ENCODE data around the gene PDE1C. TPM values are rescaled to one million over a fixed set of nuclear protein-coding genes. Genes with fewer than 3 reads are reported as not detected.

The PDE1C gene
- total and polyA plus RNA-seq, 8 donors = 1.2 to 4.2 (median 2.2) TPM

DNA sequence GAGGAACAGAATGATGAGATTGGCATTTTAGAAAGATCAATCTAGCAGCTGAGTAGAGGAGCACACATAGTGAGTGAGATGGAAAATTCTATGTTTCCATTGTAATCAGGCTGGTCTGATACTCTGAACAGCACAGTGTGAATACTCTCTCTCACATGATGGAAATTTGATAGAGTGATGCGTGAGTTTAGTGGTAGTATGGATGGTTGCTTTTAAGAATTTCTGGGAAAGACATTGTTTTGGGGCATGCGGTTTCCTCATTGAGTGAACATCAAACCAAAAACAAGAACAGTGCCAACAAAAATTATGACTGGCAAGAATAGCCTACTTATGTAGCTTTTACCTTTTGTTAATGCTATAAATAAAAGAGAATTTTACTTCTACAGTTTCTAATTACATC is 183.2 kb downstream of the PDE1C start:
- Histone ChIP-seq H3K36me3 (no peaks in the 10 kb centered on the region), H3K4me3 (no peak overlapping the region), H3K27me3 (no peaks in the 10 kb centered on the region), H3K27ac (no peak overlapping the region), H3K9me3 (no peaks in the 10 kb centered on the region), H3K4me1 (no peaks in the 10 kb centered on the region)
- intact Hi-C loops (cut with DNase I) = no loop called here
- DNase-seq = no peak
- WGBS, 2 donors = 94 to 96% methylated on average over 2 of the region's 2 CpGs
- ATAC-seq = no peak
- no peak for FAIRE-seq
- no peak for TF ChIP-seq CTCF (IDR thresholded peaks at IDR 0.05)

GRCh38 chr7:31885171-31885570 is 185.0 kb downstream of the PDE1C start:
- intact Hi-C loops (cut with DNase I) = no loop called here
- Histone ChIP-seq H3K36me3 (no peaks in the 10 kb centered on the region), H3K4me3 (no peak overlapping the region), H3K9me3 (no peaks in the 10 kb centered on the region), H3K4me1 (no peaks in the 10 kb centered on the region), H3K27me3 (no peaks in the 10 kb centered on the region), H3K27ac (no peak overlapping the region)
- WGBS, 2 donors = 87 to 96% methylated on average over 2 of the region's 2 CpGs
- DNase-seq (no peak), ATAC-seq (no peak), FAIRE-seq (no peak)
- no peak for TF ChIP-seq CTCF (IDR thresholded peaks at IDR 0.05)

DNA sequence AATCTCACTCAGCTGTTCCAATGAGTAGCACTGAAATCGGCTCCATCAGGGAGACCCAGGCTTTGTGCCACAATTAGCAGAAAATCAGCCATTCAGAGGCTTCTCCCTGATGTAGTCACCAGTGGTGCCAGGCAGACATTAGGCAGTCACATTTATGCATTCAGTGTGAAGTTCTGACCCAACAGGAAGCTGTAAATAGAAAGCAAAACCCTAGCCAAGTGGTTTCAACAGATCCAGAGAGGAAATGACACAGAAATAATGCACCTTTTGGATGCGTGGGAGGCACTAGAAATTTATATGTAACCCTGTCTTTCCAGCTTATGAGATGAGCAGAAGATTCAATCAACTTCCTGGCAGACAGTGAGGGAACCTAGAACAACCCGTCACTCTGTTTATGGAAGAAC is 186.4 kb downstream of the PDE1C start:
- 60 to 71% methylated on average over 3 of the region's 3 CpGs for WGBS, 2 donors
- H3K36me3 ChIP-seq = no peaks in the 10 kb centered on the region
- H3K4me1 ChIP-seq = no peaks in the 10 kb centered on the region
- H3K27ac ChIP-seq = peak overlapping the region in 2 of 4 donors; percentile 24 to 38
- FAIRE-seq (no peak), ATAC-seq (peak in 2 of 4 donors; percentile 59 to 68), DNase-seq (no peak)
- no peak overlapping the region for H3K4me3 ChIP-seq
- H3K27me3 ChIP-seq = no peaks in the 10 kb centered on the region
- TF ChIP-seq CTCF (IDR thresholded peaks at IDR 0.05) = no peak
- intact Hi-C loops (cut with DNase I) = no loop called here
- H3K9me3 ChIP-seq = no peaks in the 10 kb centered on the region

GRCh38 chr7:31882187-31882586 is 188.0 kb downstream of the PDE1C start:
- H3K4me1 ChIP-seq = no peaks in the 10 kb centered on the region
- DNase-seq = no peak
- no peak for TF ChIP-seq CTCF (IDR thresholded peaks at IDR 0.05)
- FAIRE-seq = no peak
- no peaks in the 10 kb centered on the region for H3K9me3 ChIP-seq
- no peak overlapping the region for H3K27ac ChIP-seq
- no peak overlapping the region for H3K4me3 ChIP-seq
- peak in 3 of 4 donors; percentile 31 to 60 (median 50) for ATAC-seq
- intact Hi-C loops (cut with DNase I) = no loop called here
- 26 to 33% methylated on average over 4 of the region's 4 CpGs for WGBS, 2 donors
- no peaks in the 10 kb centered on the region for H3K36me3 ChIP-seq
- H3K27me3 ChIP-seq = no peaks in the 10 kb centered on the region

- no peak for ATAC-seq
- 81 to 82% methylated on average over 9 of the region's 9 CpGs for WGBS, 2 donors
- Histone ChIP-seq H3K4me3 (no peak overlapping the region), H3K9me3 (no peaks in the 10 kb centered on the region), H3K36me3 (no peaks in the 10 kb centered on the region), H3K4me1 (no peaks in the 10 kb centered on the region), H3K27ac (no peak overlapping the region), H3K27me3 (no peaks in the 10 kb centered on the region)
- intact Hi-C loops (cut with DNase I) = no loop called here
- no peak for TF ChIP-seq CTCF (IDR thresholded peaks at IDR 0.05)
- no peak for DNase-seq
- no peak for FAIRE-seq
Observed at GRCh38 chr7:31878875-31879274, 191.3 kb downstream of the PDE1C start.

Measured in pancreas (tissue), 10 donors.